Left cardiac atrium (tissue), 4 donors: Measurements from ENCODE around the gene SLC9A2. TPM values are rescaled to one million over a fixed set of nuclear protein-coding genes. Genes with fewer than 3 reads are reported as not detected.

ENCODE experiments used
- ATAC-seq, 2 donors: fragments of 200-7000 bp; cut with Tn5 transposase; one replicate each; pipeline ENCODE4 v1.9.1; 2020; ENCODE audit warnings: mild to moderate bottlenecking in 2 of 2, moderate library complexity in 2 of 2
- DNase-seq: peaks from one replicate; pipeline ENCODE4 v3.0.0-alpha.2; 2020
- intact Hi-C, 2 donors: fragments of 100-400 bp; cut with DNase I; formaldehyde crosslinking; loops; one replicate each; pipeline versions ENCODE4 v1.14.1 to v1.15.1; 2022 to 2023
- total RNA-seq, 2 donors: library from RNA; stranded (reverse); fragmentation: NEBNext Ultra II Directional; extraction: Animal tissue kit (Norgen Biotek cat#: 25700); gene quantifications; one replicate each; pipeline ENCODE4 v1.2.1, GENCODE V29; 2021
- donor health status: DM: no; HTN: yes; CAD: no.
- donor health status: DM: no; HTN: yes; CAD: no; lungs with severe emphysema.
- donor health status: DM: yes; HTN: yes; CAD: no.
- donor health status: Dilated cardiomyopathy.

Gene SLC9A2
- total RNA-seq, 2 donors from 2014 or later = 0.03 TPM; not detected in 1

GRCh38 chr2:102615620-102616436 lies 3.5 kb upstream of the SLC9A2 start:
- ATAC-seq (peak in 1 of 2 donors; percentile 79), DNase-seq (peak; percentile 52)
- intact Hi-C loops = loop anchor here in 1 of 2 donors (10.0 kb wide), 1 partner anchor 141 kb away; the partner anchor contains the start of gene SLC9A4

- ATAC-seq (peak; percentile 46 to 52), DNase-seq (peak; percentile 26)
- intact Hi-C loops = loop anchor here in 1 of 2 donors (10.0 kb wide), 1 partner anchor 144 kb away; the partner anchor contains the start of gene SLC9A4
These were observed 620 bp upstream of the SLC9A2 start for GRCh38 chr2:102618452-102619413.

- intact Hi-C loops = no loop called here
- no peak for DNase-seq
- ATAC-seq = no peak
These were observed 979 bp downstream of the SLC9A2 start for GRCh38 chr2:102620332-102620731.

GRCh38 chr2:102621630-102622029 lies 2.3 kb downstream of the SLC9A2 start:
- intact Hi-C loops = no loop called here
- no peak for DNase-seq
- no peak for ATAC-seq

GRCh38 chr2:102622646-102623045 lies 3.3 kb downstream of the SLC9A2 start:
- no peak for ATAC-seq

GRCh38 chr2:102630458-102630857 lies 11.1 kb downstream of the SLC9A2 start:
- ATAC-seq (no peak), DNase-seq (no peak)
- intact Hi-C loops = no loop called here

More at GRCh38 chr2:102622646-102623045, 3.3 kb downstream of the SLC9A2 start:
- no peak for DNase-seq
- intact Hi-C loops = no loop called here

GRCh38 chr2:102632380-102633175 lies 13.2 kb downstream of the SLC9A2 start:
- intact Hi-C loops = no loop called here
- no peak for DNase-seq
- ATAC-seq = no peak

- DNase-seq (no peak), ATAC-seq (no peak)
- intact Hi-C loops = no loop called here
These were observed 15.5 kb downstream of the SLC9A2 start for GRCh38 chr2:102634831-102635241.

GRCh38 chr2:102635317-102635716 lies 16.0 kb downstream of the SLC9A2 start:
- ATAC-seq (no peak), DNase-seq (no peak)

GRCh38 chr2:102636283-102636907 lies 17.0 kb downstream of the SLC9A2 start:
- DNase-seq (no peak), ATAC-seq (no peak)
- intact Hi-C loops = no loop called here

More at GRCh38 chr2:102635317-102635716, 16.0 kb downstream of the SLC9A2 start:
- intact Hi-C loops = no loop called here

- DNase-seq (no peak), ATAC-seq (no peak)
- intact Hi-C loops = no loop called here
These were observed 18.0 kb downstream of the SLC9A2 start for GRCh38 chr2:102637358-102637757.

GRCh38 chr2:102639429-102639828 lies 20.1 kb downstream of the SLC9A2 start:
- no peak for ATAC-seq
- DNase-seq = no peak
- intact Hi-C loops = no loop called here

GRCh38 chr2:102652126-102652525 lies 32.8 kb downstream of the SLC9A2 start:
- DNase-seq = no peak
- intact Hi-C loops = no loop called here
- ATAC-seq = no peak

- ATAC-seq = no peak
- DNase-seq = no peak
- intact Hi-C loops = no loop called here
These were observed 38.4 kb downstream of the SLC9A2 start for GRCh38 chr2:102657770-102658169.

GRCh38 chr2:102660070-102660469 lies 40.7 kb downstream of the SLC9A2 start:
- DNase-seq (no peak), ATAC-seq (peak in 1 of 2 donors; percentile 15)
- intact Hi-C loops = no loop called here

GRCh38 chr2:102660574-102660973 lies 41.2 kb downstream of the SLC9A2 start:
- ATAC-seq = no peak
- intact Hi-C loops = no loop called here
- DNase-seq = no peak

- intact Hi-C loops = no loop called here
- ATAC-seq (no peak), DNase-seq (no peak)
These were observed 42.5 kb downstream of the SLC9A2 start for GRCh38 chr2:102661846-102662245.

GRCh38 chr2:102662833-102663232 lies 43.5 kb downstream of the SLC9A2 start:
- ATAC-seq (no peak), DNase-seq (no peak)
- intact Hi-C loops = no loop called here

GRCh38 chr2:102663381-102663780 lies 44.0 kb downstream of the SLC9A2 start:
- intact Hi-C loops = no loop called here
- ATAC-seq = no peak
- no peak for DNase-seq
